Measurements from ENCODE around the gene COL19A1.

GRCh38 chr6:70241031-70241430 lies 374.7 kb downstream of the COL19A1 start:
- no peak for TF ChIP-seq CTCF (IDR thresholded peaks at IDR 0.05)
- no peak for TF ChIP-seq POLR2A (IDR thresholded peaks at IDR 0.05)

Measured in breast epithelium (tissue), 3 donors.